Mammary epithelial cell (primary cell): ENCODE results near the gene GALNT10.

ENCODE experiments used
- CTCF ChIP-seq, 2 donors: IDR thresholded peaks in 1 of 2; conservative IDR thresholded peaks in 1 of 2; 2 replicates each; pipeline ENCODE4 v1.5.1; 2011 to 2012; ENCODE audit warnings: inconsistent platforms in 2 of 2, low read length in 2 of 2, mild to moderate bottlenecking in 2 of 2, control low read depth in 1 of 2, low read depth in 1 of 2; ENCODE audit not compliant: insufficient read depth in 1 of 2; ENCODE audit errors: extremely low read depth in 1 of 2
- EZH2 ChIP-seq: IDR thresholded peaks from 2 replicates; pipeline ENCODE4 v1.6.1; 2012; ENCODE audit warnings: low read length, inconsistent platforms, borderline replicate concordance

GRCh38 chr5:154191467-154192261 is 1.1 kb downstream of the GALNT10 start:
- TF ChIP-seq CTCF (conservative IDR thresholded peaks at IDR 0.05 in 1 of 2, IDR thresholded peaks at IDR 0.05 in 1 of 2; ENCODE audit: extremely low read depth in 1 of 2, insufficient read depth in 1 of 2, low read depth in 1 of 2, low read length in 2 of 2) = no peak
- TF ChIP-seq EZH2 = peak; percentile 28
